Measurements from ENCODE around the gene SP4. TPM values are rescaled to one million over a fixed set of nuclear protein-coding genes. Genes with fewer than 3 reads are reported as not detected.

SP4 gene
- polyA plus RNA-seq, 1 experiment: 1.7 TPM

DNA sequence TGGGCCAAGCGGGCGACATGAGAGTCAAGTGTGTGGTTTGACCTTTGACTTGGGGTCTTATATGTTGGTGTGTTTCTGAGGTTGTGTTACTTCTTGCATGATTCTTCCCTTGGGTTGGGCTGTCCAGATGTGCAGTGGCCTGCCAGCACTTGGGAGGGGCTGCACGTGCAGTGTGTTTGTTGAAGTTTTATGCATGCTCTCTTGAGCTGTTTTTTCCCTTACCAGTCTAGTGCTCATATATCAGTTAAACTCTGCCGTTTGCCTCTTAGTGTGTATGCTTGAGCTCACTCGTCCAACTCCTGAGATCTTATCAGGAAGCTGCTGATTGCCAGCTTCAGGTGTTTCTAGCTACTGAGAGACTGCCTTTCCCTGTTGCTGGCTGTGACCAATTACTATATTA is 23.1 kb downstream of the SP4 start:
- no peak for DNase-seq (ENCODE audit: low read depth)
- CTCF ChIA-PET: no interaction called here
- TF ChIP-seq, protein P1, sequence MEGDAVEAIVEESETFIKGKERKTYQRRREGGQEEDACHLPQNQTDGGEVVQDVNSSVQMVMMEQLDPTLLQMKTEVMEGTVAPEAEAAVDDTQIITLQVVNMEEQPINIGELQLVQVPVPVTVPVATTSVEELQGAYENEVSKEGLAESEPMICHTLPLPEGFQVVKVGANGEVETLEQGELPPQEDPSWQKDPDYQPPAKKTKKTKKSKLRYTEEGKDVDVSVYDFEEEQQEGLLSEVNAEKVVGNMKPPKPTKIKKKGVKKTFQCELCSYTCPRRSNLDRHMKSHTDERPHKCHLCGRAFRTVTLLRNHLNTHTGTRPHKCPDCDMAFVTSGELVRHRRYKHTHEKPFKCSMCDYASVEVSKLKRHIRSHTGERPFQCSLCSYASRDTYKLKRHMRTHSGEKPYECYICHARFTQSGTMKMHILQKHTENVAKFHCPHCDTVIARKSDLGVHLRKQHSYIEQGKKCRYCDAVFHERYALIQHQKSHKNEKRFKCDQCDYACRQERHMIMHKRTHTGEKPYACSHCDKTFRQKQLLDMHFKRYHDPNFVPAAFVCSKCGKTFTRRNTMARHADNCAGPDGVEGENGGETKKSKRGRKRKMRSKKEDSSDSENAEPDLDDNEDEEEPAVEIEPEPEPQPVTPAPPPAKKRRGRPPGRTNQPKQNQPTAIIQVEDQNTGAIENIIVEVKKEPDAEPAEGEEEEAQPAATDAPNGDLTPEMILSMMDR (IDR thresholded peaks at IDR 0.05; ENCODE audit: insufficient read depth, low read depth, low read length): no peak
- Histone ChIP-seq H3K27me3 (ENCODE audit: control insufficient read depth, insufficient read depth, low read length) (no peaks in the 10 kb centered on the region), H3K4me3 (ENCODE audit: low read depth, low read length) (no peak overlapping the region), H3K36me3 (ENCODE audit: control insufficient read depth, insufficient read depth, low read length) (no peaks in the 10 kb centered on the region)
- POLR2A ChIA-PET: no interaction called here

DNA sequence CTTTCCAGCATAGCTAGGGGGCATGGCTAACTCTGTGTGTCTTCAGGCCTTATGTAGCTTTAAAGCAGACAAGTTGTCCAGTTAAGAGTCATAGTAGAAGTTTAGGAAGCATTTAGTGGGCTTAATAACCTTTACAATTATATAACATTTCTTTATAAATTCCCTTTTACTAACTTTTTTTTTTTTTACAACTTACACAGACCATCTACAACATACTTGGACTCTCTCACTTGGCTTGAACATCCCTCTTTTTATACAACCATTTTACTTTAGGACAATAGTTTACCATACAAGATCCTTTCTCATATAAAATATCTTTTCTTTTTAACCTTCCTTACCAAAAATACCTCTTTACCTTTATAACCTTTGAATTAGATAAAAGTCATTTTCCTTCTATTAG is 26.3 kb downstream of the SP4 start:
- no peak for DNase-seq (ENCODE audit: low read depth)
- CTCF ChIA-PET: no interaction called here
- POLR2A ChIA-PET: no interaction called here
- H3K27me3 ChIP-seq (ENCODE audit: control insufficient read depth, insufficient read depth, low read length): no peaks in the 10 kb centered on the region
- TF ChIP-seq, protein P1 (IDR thresholded peaks at IDR 0.05; ENCODE audit: insufficient read depth, low read depth, low read length): no peak
- no peaks in the 10 kb centered on the region; the same call in 1 of the 2 replicates for H3K36me3 ChIP-seq (ENCODE audit: control insufficient read depth, insufficient read depth, low read length)
- no peak overlapping the region for H3K4me3 ChIP-seq (ENCODE audit: low read depth, low read length)

DNA sequence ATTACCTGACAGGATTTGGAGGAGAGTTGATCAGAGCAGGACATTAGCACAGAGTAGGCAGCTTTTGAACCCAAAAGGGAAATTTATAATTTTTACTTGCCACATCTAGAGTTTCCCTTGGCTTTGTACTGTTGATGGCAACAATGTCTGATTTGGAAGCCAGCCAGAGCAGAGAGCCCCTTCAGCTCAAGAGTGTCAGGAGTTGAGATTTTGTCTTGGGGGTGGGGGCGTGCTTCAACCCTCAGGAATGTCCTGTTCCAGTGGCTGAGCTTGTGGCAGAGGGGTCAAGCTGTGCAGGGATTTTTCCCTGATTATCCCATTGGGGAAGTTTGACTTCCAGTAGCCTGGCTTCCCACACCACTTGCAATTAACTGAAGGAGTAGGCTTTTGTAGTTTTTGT is 27.0 kb downstream of the SP4 start:
- POLR2A ChIA-PET: no interaction called here
- Histone ChIP-seq H3K27me3 (ENCODE audit: control insufficient read depth, insufficient read depth, low read length) (no peaks in the 10 kb centered on the region), H3K4me3 (ENCODE audit: low read depth, low read length) (no peak overlapping the region), H3K36me3 (ENCODE audit: control insufficient read depth, insufficient read depth, low read length) (no peaks in the 10 kb centered on the region; the same call in 1 of the 2 replicates)
- no peak for DNase-seq (ENCODE audit: low read depth)
- TF ChIP-seq, protein P1 (IDR thresholded peaks at IDR 0.05; ENCODE audit: insufficient read depth, low read depth, low read length): no peak
- CTCF ChIA-PET: no interaction called here

DNA sequence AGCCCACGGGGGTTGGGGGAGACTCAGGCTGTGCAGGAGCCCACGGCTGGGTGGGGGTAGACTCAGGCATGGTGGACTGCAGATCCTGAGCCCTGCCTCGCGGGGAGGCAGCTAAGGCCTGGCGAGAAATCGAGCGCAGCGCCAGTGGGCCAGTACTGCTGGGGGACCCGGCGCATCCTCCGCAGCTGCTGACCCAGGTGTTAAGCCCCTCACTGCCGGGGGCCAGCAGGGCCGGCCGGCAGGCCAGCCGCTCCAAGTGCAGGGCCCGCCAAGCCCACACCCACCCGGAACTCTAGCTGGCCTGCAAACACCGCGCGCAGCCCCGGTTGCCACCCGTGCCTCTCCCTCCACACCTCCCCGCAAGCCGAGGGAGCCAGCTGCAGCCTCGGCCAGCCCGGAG is 33.4 kb downstream of the SP4 start:
- no peak overlapping the region for H3K4me3 ChIP-seq (ENCODE audit: low read depth, low read length)
- TF ChIP-seq, protein P1 (IDR thresholded peaks at IDR 0.05; ENCODE audit: insufficient read depth, low read depth, low read length): no peak
- ChIA-PET POLR2A (no interaction called here), CTCF (no interaction called here)
- H3K27me3 ChIP-seq (ENCODE audit: control insufficient read depth, insufficient read depth, low read length): no peaks in the 10 kb centered on the region
- DNase-seq (ENCODE audit: low read depth): no peak
- no peaks in the 10 kb centered on the region; the same call in 1 of the 2 replicates for H3K36me3 ChIP-seq (ENCODE audit: control insufficient read depth, insufficient read depth, low read length)

DNA sequence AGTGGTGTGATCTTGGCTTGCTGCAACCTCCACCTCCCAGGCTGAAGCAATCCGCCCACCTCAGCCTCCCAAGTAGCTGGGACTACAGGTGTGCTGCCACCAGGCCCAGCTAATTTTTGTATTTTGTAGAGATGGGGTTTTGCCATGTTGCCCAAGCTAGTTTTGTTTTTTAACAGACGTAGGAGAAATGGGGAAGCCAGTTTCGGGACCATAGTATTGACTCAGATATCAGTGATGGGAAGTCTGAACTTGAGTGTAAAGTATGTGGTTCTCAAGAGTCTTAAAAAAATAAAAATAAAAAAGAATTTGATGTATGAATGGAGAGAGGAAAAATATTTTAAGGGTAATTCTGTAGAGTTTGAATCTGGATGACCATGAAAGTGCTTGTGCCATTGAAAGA is 34.2 kb downstream of the SP4 start:
- ChIA-PET CTCF (no interaction called here), POLR2A (no interaction called here)
- no peaks in the 10 kb centered on the region for H3K36me3 ChIP-seq (ENCODE audit: control insufficient read depth, insufficient read depth, low read length)
- TF ChIP-seq, protein P1 (IDR thresholded peaks at IDR 0.05; ENCODE audit: insufficient read depth, low read depth, low read length): no peak
- no peaks in the 10 kb centered on the region for H3K27me3 ChIP-seq (ENCODE audit: control insufficient read depth, insufficient read depth, low read length)
- DNase-seq (ENCODE audit: low read depth): no peak
- no peak overlapping the region for H3K4me3 ChIP-seq (ENCODE audit: low read depth, low read length)

Measured in BJ (cell line).